GM18873 (cell line): ENCODE measurements around the gene PNPLA3.

ENCODE experiments used
- ATAC-seq: cut with Tn5 transposase; IDR thresholded peaks from one replicate; pipeline ENCODE4 v1.9.1; 2021; ENCODE audit warnings: mild to moderate bottlenecking, moderate library complexity, moderate number of reproducible peaks; ENCODE audit not compliant: unreplicated experiment, low FRiP score

The PNPLA3 gene

GRCh38 chr22:43921370-43921769 lies 2.2 kb upstream of the PNPLA3 start:
- no peak for ATAC-seq

- no peak for ATAC-seq
These were observed 1.5 kb upstream of the PNPLA3 start for GRCh38 chr22:43922123-43922522.

- no peak for ATAC-seq
These were observed 414 bp upstream of the PNPLA3 start for GRCh38 chr22:43923191-43923590.

GRCh38 chr22:43924877-43925276 lies 1.3 kb downstream of the PNPLA3 start:
- no peak for ATAC-seq

- ATAC-seq: no peak
These were observed 2.1 kb downstream of the PNPLA3 start for GRCh38 chr22:43925433-43926348.

- ATAC-seq: no peak
These were observed 2.7 kb downstream of the PNPLA3 start for GRCh38 chr22:43926349-43926710.

GRCh38 chr22:43928468-43928867 lies 4.9 kb downstream of the PNPLA3 start:
- ATAC-seq: no peak

- no peak for ATAC-seq
These were observed 5.3 kb downstream of the PNPLA3 start for GRCh38 chr22:43928908-43929307.

- ATAC-seq: no peak
These were observed 8.2 kb downstream of the PNPLA3 start for GRCh38 chr22:43931771-43932170.

- no peak for ATAC-seq
These were observed 17.8 kb downstream of the PNPLA3 start for GRCh38 chr22:43941449-43941848.

GRCh38 chr22:43944670-43945430 lies 21.2 kb downstream of the PNPLA3 start:
- no peak for ATAC-seq

- no peak for ATAC-seq
These were observed 22.2 kb downstream of the PNPLA3 start for GRCh38 chr22:43945632-43946383.

- no peak for ATAC-seq
These were observed 22.7 kb downstream of the PNPLA3 start for GRCh38 chr22:43946384-43946667.

- ATAC-seq: no peak
These were observed 25.3 kb downstream of the PNPLA3 start for GRCh38 chr22:43948836-43949406.

GRCh38 chr22:43951391-43951790 lies 27.8 kb downstream of the PNPLA3 start:
- ATAC-seq: no peak

- ATAC-seq: no peak
These were observed 28.4 kb downstream of the PNPLA3 start for GRCh38 chr22:43951966-43952365.

- ATAC-seq: no peak
These were observed 30.6 kb downstream of the PNPLA3 start for GRCh38 chr22:43953988-43954785.

GRCh38 chr22:43955040-43955882 lies 31.7 kb downstream of the PNPLA3 start, which contains the start of gene SAMM50:
TSS of gene SAMM50 (plus strand) at chr22:43955442. CDS start at chr22:43955578, 136 bp downstream.
- peak; percentile 76 for ATAC-seq
